SU-DHL-6 (cell line): Measurements from ENCODE around the gene SHROOM4.

Experiments used
- H2AFZ ChIP-seq: fragments of 200-600 bp; sonication (generic); 2 replicates; pipeline ENCODE4 v1.6.1; 2014; ENCODE audit warnings: low read depth, mild to moderate bottlenecking, moderate library complexity, mixed read lengths, antibody characterized with exemption, low read length; ENCODE audit not compliant: severe bottlenecking
- H3F3A ChIP-seq: fragments of 200-600 bp; shearing (Covaris generic); 2 replicates; pipeline ENCODE4 v1.6.0; 2016; ENCODE audit warnings: antibody characterized with exemption, mild to moderate bottlenecking; ENCODE audit not compliant: insufficient read depth
- H3K27ac ChIP-seq: fragments of 200-600 bp; sonication (generic); 2 replicates; pipeline ENCODE4 v1.5.1; 2016; ENCODE audit warnings: low read depth, mild to moderate bottlenecking, low read length, moderate library complexity, mixed read lengths
- H3K27me3 ChIP-seq: fragments of 200-600 bp; sonication (generic), shearing (Covaris generic); 2 replicates; pipeline ENCODE4 v1.6.0; 2014; ENCODE audit warnings: mild to moderate bottlenecking, low read length
- H3K36me3 ChIP-seq: fragments of 200-600 bp; sonication (generic); 2 replicates; pipeline ENCODE4 v1.6.1; 2014; ENCODE audit warnings: mild to moderate bottlenecking, low read length, mixed read lengths
- H3K4me2 ChIP-seq: fragments of 300-600, 200-600 bp; shearing (Covaris generic), sonication (generic); 2 replicates; pipeline ENCODE4 v1.6.0; 2014; ENCODE audit warnings: low read length, low read depth, mild to moderate bottlenecking; ENCODE audit not compliant: poor library complexity, severe bottlenecking
- H3K4me3 ChIP-seq: fragments of 200-600 bp; sonication (generic); 2 replicates; pipeline ENCODE4 v1.5.1; 2014; ENCODE audit warnings: antibody characterized with exemption, low read length, mild to moderate bottlenecking, mixed read lengths; ENCODE audit not compliant: insufficient read depth, poor library complexity, severe bottlenecking
- H3K79me2 ChIP-seq: fragments of 200-600 bp; sonication (generic); 2 replicates; pipeline ENCODE4 v1.6.1; 2014; ENCODE audit warnings: mild to moderate bottlenecking, low read length, moderate library complexity; ENCODE audit not compliant: insufficient read depth
- H3K9ac ChIP-seq: fragments of 200-600 bp; sonication (generic); 2 replicates; pipeline ENCODE4 v1.7.0; 2014; ENCODE audit warnings: mild to moderate bottlenecking, low read length
- H3K9me2 ChIP-seq: fragments of 200-600 bp; sonication (generic); replicated peaks from 2 replicates; pipeline ENCODE4 v1.6.1; 2014; ENCODE audit warnings: low read length; ENCODE audit not compliant: insufficient read depth
- H3K9me3 ChIP-seq: fragments of 200-600 bp; sonication (generic); 2 replicates; pipeline ENCODE4 v1.6.1; 2014; ENCODE audit warnings: low read length, mixed read lengths; ENCODE audit not compliant: insufficient read depth
- H4K20me1 ChIP-seq: fragments of 200-600 bp; sonication (generic); 2 replicates; pipeline ENCODE4 v1.6.1; 2014; ENCODE audit warnings: low read depth, mild to moderate bottlenecking, antibody characterized with exemption, low read length, moderate library complexity, mixed read lengths
- EZH2phosphoT487 ChIP-seq: fragments of 200-600 bp; sonication (generic), shearing (Covaris generic); conservative IDR thresholded peaks from 2 replicates; pipeline ENCODE4 v1.6.1; 2018; ENCODE audit warnings: mild to moderate bottlenecking, antibody characterized with exemption, low read length, moderate library complexity, mixed read lengths
- TF ChIP-seq, protein P1 (sequence below): fragments of 200-600 bp; sonication (generic); IDR thresholded peaks from one replicate; pipeline ENCODE4 v1.5.1; 2017; ENCODE audit warnings: antibody characterized with exemption, mild to moderate bottlenecking, low read length, moderate library complexity; ENCODE audit not compliant: insufficient read depth, poor library complexity, severe bottlenecking

SHROOM4 gene

GRCh38 chrX:50747471-50747900 is 66.5 kb downstream of the SHROOM4 start:
- Histone ChIP-seq H3K9ac (no peak overlapping the region), H3K27ac (no peak overlapping the region), H3K36me3 (no peaks in the 10 kb centered on the region)

GRCh38 chrX:50736656-50737055 is 77.3 kb downstream of the SHROOM4 start:
- no peaks in the 10 kb centered on the region for H3K36me3 ChIP-seq
- no peaks in the 10 kb centered on the region for H4K20me1 ChIP-seq
- TF ChIP-seq EZH2phosphoT487, result no peak
- TF ChIP-seq, protein P1, sequence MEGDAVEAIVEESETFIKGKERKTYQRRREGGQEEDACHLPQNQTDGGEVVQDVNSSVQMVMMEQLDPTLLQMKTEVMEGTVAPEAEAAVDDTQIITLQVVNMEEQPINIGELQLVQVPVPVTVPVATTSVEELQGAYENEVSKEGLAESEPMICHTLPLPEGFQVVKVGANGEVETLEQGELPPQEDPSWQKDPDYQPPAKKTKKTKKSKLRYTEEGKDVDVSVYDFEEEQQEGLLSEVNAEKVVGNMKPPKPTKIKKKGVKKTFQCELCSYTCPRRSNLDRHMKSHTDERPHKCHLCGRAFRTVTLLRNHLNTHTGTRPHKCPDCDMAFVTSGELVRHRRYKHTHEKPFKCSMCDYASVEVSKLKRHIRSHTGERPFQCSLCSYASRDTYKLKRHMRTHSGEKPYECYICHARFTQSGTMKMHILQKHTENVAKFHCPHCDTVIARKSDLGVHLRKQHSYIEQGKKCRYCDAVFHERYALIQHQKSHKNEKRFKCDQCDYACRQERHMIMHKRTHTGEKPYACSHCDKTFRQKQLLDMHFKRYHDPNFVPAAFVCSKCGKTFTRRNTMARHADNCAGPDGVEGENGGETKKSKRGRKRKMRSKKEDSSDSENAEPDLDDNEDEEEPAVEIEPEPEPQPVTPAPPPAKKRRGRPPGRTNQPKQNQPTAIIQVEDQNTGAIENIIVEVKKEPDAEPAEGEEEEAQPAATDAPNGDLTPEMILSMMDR, result no peak

More at GRCh38 chrX:50747471-50747900, 66.5 kb downstream of the SHROOM4 start:
- H2AFZ ChIP-seq, result no peak overlapping the region
- H3K9me3 ChIP-seq, result no peaks in the 10 kb centered on the region
- no peaks in the 10 kb centered on the region for H4K20me1 ChIP-seq
- no peaks in the 10 kb centered on the region for H3F3A ChIP-seq
- H3K27me3 ChIP-seq, result no peaks in the 10 kb centered on the region
- no peak overlapping the region for H3K4me3 ChIP-seq
- no peak for TF ChIP-seq EZH2phosphoT487
- TF ChIP-seq, protein P1, result peak; percentile 21
- no peaks in the 10 kb centered on the region for H3K9me2 ChIP-seq
- H3K79me2 ChIP-seq, result no peaks in the 10 kb centered on the region
- no peak overlapping the region for H3K4me2 ChIP-seq

GRCh38 chrX:50726296-50726695 is 87.7 kb downstream of the SHROOM4 start:
- no peak overlapping the region for H3K4me3 ChIP-seq
- no peaks in the 10 kb centered on the region for H3K79me2 ChIP-seq
- H3K9ac ChIP-seq, result no peak overlapping the region
- no peaks in the 10 kb centered on the region for H3K27me3 ChIP-seq
- no peaks in the 10 kb centered on the region for H3K9me3 ChIP-seq
- no peaks in the 10 kb centered on the region for H3K36me3 ChIP-seq
- H3F3A ChIP-seq, result no peaks in the 10 kb centered on the region
- no peaks in the 10 kb centered on the region for H4K20me1 ChIP-seq
- no peaks in the 10 kb centered on the region for H3K9me2 ChIP-seq
- H3K4me2 ChIP-seq, result no peak overlapping the region
- H2AFZ ChIP-seq, result no peak overlapping the region
- TF ChIP-seq, protein P1, result no peak
- no peak for TF ChIP-seq EZH2phosphoT487
- H3K27ac ChIP-seq, result no peak overlapping the region

More at GRCh38 chrX:50736656-50737055, 77.3 kb downstream of the SHROOM4 start:
- H3K9me3 ChIP-seq, result no peaks in the 10 kb centered on the region
- H3K27ac ChIP-seq, result no peak overlapping the region
- H3K4me3 ChIP-seq, result no peak overlapping the region
- no peaks in the 10 kb centered on the region for H3K79me2 ChIP-seq
- no peak overlapping the region for H3K4me2 ChIP-seq
- H3K27me3 ChIP-seq, result no peaks in the 10 kb centered on the region
- H3F3A ChIP-seq, result no peaks in the 10 kb centered on the region
- no peak overlapping the region for H2AFZ ChIP-seq
- H3K9me2 ChIP-seq, result no peaks in the 10 kb centered on the region
- H3K9ac ChIP-seq, result no peak overlapping the region
